Kasumi-1 (cell line): ENCODE results near the gene OR5P2.
"Not testable (repeated sequence)": the region's sequence is repeated elsewhere in the genome, so short reads cannot be mapped to it uniquely, and the experiment has no call there.

Experiments used
- DNase-seq, 2 experiments: peaks; one replicate each; lab custom pipeline; 2025; lab: John Stamatoyannopoulos, UW

The OR5P2 gene, protein sequence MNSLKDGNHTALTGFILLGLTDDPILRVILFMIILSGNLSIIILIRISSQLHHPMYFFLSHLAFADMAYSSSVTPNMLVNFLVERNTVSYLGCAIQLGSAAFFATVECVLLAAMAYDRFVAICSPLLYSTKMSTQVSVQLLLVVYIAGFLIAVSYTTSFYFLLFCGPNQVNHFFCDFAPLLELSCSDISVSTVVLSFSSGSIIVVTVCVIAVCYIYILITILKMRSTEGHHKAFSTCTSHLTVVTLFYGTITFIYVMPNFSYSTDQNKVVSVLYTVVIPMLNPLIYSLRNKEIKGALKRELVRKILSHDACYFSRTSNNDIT

DNA sequence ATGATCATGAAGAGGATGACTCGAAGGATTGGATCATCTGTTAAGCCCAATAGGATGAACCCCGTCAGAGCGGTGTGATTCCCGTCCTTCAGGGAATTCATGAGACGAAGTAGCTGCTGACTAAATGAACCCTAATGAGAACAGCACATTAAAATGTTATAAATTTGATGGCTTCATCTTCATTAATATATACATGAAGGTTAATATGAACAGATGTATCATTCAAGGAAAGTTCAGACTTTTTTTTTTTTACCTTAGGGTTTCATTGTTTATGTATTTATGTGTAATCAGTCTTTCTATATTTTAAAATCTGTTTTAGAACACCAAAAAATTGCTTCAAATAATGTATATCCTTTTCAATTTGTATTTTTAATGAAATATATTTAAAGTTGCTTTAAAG, at the start of gene OR5P2:
TSS of gene OR5P2 (minus strand) at position 101 of the 400 bp plus-strand sequence. CDS start at position 101, 0 bp downstream.
- no peak for DNase-seq

DNA sequence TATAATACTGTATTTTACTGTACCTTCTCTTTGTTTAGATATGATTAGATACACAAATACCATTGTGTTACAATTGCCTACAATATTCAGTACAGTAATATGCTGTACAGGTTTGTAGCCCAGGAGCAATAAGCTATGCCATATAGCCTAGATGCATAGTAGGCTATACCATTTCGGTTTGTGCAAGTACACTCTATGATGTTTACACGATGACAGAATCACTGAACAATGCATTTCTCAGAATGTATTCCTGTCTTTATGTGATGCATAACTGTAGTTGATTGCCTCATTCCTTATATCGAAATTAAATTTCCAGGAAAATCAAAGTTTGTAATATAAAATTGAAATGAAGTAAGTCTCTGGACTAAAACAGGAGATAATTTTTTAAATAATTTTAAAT, 49.3 kb upstream of the OR5P2 start:
- no peak for DNase-seq

- no peak for DNase-seq
Measured at GRCh38 chr11:7844986-7845385, 48.2 kb upstream of the OR5P2 start.

DNA sequence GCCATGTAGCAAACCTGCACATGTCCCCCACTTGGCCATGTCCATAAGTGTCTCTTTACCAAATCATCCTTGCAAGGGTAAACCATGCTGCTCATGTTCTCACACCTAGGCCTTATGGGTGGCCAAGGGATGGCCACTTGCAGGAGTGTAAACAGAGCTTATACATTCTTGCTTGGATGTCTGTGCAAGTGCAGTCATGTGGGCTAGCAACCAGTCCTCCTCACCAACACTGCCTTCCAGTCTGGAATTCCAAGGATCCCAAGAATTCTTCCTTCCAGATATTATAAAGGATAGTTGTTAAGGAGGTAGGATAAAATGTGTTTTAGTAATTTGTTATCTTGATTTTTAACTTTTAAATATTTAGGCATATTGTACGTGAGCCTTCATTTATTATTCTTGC, 47.8 kb upstream of the OR5P2 start:
- no peak for DNase-seq

DNA sequence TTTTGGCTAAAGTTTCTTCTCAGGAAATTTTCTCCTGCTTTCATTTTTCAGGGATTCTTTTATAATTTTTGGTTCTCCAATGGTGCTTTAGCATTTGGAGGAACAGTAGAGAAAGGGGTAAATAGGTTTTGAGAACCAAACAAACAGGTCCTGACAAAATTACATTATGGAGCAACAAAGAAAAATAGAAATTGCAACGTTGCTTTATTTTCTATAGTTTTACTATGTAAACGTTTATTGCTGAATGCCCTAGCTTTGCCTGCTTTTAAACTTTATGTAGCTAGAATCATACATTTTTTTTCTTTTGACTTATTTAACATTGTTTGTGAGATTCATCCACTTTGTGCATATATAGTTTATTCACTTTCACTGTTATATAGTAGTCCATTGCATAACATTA, 43.8 kb upstream of the OR5P2 start:
- no peak for DNase-seq

GRCh38 chr11:7833527-7833926, 36.8 kb upstream of the OR5P2 start:
- no peak for DNase-seq

DNA sequence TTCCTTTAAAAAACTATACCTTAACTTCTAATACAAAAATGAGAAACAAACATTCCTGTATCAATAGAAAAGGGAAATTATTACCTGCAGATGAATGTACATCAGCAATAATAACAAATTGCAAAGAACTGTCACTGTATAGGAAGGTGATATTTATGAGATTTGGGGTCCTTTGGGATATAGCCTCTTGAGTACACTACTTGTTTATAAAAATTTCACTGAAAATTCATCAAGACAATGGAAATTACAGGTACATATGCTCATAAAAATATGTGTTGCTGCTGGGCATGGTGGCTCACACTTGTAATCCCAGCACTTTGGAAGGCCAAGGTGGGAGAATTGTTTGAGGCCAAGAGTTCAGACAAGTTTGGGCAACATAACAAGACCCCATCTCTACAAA, 34.0 kb upstream of the OR5P2 start, which contains the start of gene OR5P3:
TSS of gene OR5P3 (minus strand) at position 101 of the 400 bp plus-strand sequence.
- no peak for DNase-seq

- DNase-seq = no peak
Measured at GRCh38 chr11:7826324-7826723, 29.6 kb upstream of the OR5P2 start.

GRCh38 chr11:7820417-7820816, 23.7 kb upstream of the OR5P2 start:
- DNase-seq = not testable (repeated sequence)

- not testable (repeated sequence) for DNase-seq
Measured at GRCh38 chr11:7814897-7815296, 18.2 kb upstream of the OR5P2 start.

DNA sequence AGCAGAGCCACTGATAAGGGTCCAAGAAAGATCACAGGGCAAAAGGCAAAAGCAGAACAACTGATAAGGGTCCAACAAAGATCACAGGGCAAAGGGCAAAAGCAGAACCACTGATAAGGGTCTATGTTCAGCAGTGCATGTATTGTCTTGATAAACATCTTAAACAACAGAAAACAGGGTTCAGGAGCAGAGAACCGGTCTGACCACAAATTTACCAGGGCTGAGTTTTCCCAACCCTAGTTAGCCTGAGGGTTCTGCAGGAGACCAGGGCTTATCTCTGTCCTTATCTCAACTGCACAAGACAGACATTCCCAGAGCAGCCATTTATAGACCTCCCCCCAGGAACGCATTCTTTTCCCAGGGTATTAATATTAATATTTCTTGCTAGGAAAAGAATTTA, 13.6 kb upstream of the OR5P2 start:
- not testable (repeated sequence) for DNase-seq

DNA sequence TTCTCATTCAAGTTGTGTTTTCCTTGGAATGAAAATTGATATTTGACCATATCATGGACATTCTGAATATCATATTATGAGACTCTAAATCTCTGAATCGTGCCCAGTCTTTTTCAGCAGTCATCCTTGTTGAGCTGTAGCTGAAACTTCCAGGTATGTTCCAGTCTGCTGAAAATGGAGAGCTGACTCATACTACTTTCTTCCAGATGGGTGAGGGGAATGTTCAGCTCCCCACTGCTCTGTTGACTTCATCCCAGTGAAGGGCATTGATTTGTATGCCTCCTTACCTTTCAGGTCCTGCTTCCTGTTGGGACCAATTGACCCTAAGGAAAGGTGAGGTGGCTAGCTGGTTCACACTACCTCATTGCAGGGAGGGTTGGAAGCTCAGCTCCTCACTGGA, 3.5 kb downstream of the OR5P2 start:
- no peak for DNase-seq

DNA sequence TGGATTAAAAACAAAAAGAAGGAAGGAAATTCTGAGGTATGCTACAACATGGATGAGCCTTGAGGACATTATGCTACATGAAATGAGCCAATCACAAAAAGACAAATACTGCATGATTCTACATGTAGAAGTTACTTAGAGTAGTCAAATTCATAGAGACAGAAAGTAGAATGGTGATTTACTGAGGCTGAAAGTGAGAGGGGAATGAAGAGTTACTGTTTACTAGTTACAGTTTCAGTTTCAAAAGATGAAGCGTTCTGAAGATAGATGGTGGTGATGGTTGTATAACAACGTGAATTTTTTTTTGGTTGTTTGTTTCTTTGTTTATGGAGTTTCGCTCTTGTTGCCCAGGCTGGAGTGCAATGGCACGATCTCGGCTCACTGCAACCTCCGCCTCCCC, 9.5 kb downstream of the OR5P2 start:
- DNase-seq = no peak

DNA sequence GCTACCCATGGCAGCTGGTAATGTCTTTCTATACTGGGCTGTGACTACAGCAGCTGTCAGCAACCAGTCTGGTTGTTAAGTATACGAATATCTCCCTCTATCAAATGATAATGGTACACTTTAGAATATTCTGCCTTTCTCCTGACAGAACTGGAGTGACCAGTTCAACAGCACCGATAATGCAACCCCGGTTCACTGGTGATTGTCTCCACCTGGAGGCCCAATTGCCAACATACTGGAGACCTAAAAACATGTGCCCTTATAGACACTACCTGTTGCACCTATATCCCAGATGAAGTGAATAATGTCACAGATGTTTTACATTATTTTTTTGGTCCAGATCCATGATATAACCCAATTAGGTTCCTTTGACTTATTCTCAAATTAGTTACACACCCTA, 21.1 kb downstream of the OR5P2 start:
- no peak for DNase-seq

DNA sequence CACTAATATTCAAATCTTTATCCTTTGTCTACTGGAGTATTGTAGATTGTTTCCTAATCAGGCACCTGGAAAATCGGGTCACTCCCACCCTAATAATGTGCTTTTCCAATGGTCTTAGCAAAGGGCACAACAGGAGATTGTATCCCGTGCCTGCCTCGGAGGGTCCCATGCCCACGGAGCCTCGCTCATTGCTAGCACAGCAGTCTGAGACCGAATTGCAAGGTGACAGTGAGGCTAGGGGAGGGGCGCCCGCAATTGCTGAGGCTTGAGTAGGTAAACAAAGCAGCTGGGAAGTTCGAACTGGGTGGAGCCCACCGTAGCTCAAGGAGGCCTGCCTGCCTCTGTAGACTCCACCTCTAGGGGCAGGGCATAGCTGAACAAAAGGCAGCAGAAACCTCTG, 32.4 kb downstream of the OR5P2 start:
- DNase-seq = not testable (repeated sequence)

DNA sequence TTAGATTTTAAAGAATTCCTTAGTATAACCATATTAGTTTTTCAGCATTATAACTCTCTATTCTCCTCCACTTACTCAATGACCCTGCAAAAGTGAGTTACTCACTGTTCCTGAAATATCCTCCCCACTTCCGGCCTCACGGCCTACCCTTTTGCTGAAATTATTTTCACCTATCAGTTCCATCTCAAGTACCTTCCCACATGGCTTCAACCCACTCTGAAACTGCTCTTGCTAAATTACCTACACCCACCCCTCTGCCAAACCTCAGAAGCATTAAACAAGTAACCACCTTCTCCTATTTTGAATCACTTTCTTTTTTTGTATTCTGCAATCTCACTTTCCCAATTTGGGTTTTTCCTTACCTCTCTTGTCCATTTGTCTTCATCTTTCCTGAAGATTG, 37.7 kb downstream of the OR5P2 start:
- DNase-seq = no peak

DNA sequence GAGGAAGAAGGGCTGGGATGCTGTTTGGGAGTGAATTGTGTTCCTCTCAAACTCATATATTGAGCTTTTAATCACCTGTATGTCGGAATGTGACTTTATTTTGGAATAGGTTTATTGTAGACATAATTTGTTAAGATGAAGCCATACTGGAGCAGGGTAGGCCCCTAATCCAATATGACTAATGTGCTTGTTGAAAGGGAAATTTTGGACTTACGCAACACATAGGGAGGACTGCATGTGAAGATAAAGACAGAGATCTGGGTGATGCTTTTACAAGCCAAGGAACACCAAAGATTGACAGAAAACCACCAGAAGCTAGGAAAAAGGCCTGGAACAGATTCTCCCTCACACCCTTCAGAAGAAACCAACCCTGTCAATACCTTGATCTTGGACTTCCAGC, 47.3 kb downstream of the OR5P2 start:
- no peak for DNase-seq
